ENCODE data around the gene NUDT5. TPM values are rescaled to one million over a fixed set of nuclear protein-coding genes. Genes with fewer than 3 reads are reported as not detected.

NUDT5 gene
- total RNA-seq, 1 donor from 2014 or later, result 88.2 TPM

GRCh38 chr10:12154516-12154915, 41.2 kb downstream of the NUDT5 start:
- DNase-seq (ENCODE audit: low read depth, low spot score), result no peak
- H3K36me3 Mint-ChIP-seq (ENCODE audit: low read depth), result peaks cover 17% of the 10 kb centered on the region
- H3K27ac Mint-ChIP-seq (ENCODE audit: unreplicated experiment), result peak overlapping the region; percentile 81
- no peaks in the 10 kb centered on the region for H3K27me3 Mint-ChIP-seq (ENCODE audit: low read depth)
- no peak overlapping the region for H3K4me3 Mint-ChIP-seq
- H3K9me3 Mint-ChIP-seq, result no peaks in the 10 kb centered on the region
- no peaks in the 10 kb centered on the region for H3K4me1 Mint-ChIP-seq
- no peak for TF ChIP-seq CTCF (conservative IDR thresholded peaks at IDR 0.05)

DNA sequence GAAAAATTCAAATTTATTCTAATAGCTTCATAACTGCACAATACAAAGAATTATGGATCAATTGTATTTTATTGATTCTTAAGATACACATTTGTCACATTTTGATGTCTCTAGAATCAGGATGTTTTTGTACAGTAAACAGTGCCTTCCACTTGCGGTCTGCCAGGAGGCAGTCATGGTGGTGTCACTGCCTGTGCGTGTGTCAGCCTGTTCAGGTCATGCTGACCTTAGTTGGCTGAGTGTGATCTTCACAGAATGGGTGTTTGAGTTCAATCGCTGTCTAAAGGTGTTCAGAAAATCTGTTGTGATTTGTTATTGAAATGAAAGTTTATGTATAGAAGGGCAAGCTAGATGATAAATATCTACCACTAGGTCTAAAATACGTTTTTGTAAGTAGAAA, 45.5 kb downstream of the NUDT5 start:
- no peak for TF ChIP-seq CTCF (conservative IDR thresholded peaks at IDR 0.05)
- Mint-ChIP-seq H3K4me3 (no peak overlapping the region), H3K27me3 (ENCODE audit: low read depth) (no peaks in the 10 kb centered on the region), H3K36me3 (ENCODE audit: low read depth) (peaks cover 11% of the 10 kb centered on the region), H3K4me1 (no peaks in the 10 kb centered on the region), H3K9me3 (no peaks in the 10 kb centered on the region), H3K27ac (ENCODE audit: unreplicated experiment) (no peak overlapping the region)
- no peak for DNase-seq (ENCODE audit: low read depth, low spot score)

- DNase-seq (ENCODE audit: low read depth, low spot score), result no peak
- Mint-ChIP-seq H3K27ac (ENCODE audit: unreplicated experiment) (no peak overlapping the region), H3K27me3 (ENCODE audit: low read depth) (no peaks in the 10 kb centered on the region)
Measured at GRCh38 chr10:12144538-12144937, 51.2 kb downstream of the NUDT5 start.

DNA sequence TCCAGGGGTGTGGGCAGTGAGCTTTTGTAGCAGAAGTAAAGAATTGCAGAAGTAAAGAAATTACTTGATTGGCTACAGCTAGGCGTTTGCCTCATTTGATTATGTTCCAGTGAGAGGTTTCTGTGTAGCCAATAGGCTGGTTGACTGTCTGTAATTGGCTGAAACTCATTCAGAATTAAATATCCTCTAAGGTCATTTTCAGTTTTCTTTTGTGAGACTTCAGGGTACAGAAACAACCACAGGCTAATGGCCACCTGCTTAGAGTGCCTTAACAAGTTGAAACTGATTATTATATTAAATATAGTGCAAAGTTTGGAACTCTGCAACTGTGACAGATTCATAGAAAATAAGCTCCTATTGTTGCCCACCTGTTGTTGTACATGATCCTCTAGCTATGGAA, 55.7 kb downstream of the NUDT5 start:
- no peak for DNase-seq (ENCODE audit: low read depth, low spot score)
- no peaks in the 10 kb centered on the region for H3K4me1 Mint-ChIP-seq
- H3K27me3 Mint-ChIP-seq (ENCODE audit: low read depth), result no peaks in the 10 kb centered on the region
- no peak overlapping the region for H3K4me3 Mint-ChIP-seq
- H3K36me3 Mint-ChIP-seq (ENCODE audit: low read depth), result peaks cover 15% of the 10 kb centered on the region
- no peaks in the 10 kb centered on the region for H3K9me3 Mint-ChIP-seq
- no peak for TF ChIP-seq CTCF (conservative IDR thresholded peaks at IDR 0.05)
- no peak overlapping the region for H3K27ac Mint-ChIP-seq (ENCODE audit: unreplicated experiment)

More at GRCh38 chr10:12144538-12144937, 51.2 kb downstream of the NUDT5 start:
- no peak overlapping the region for H3K4me3 Mint-ChIP-seq
- no peaks in the 10 kb centered on the region for H3K4me1 Mint-ChIP-seq
- no peak for TF ChIP-seq CTCF (conservative IDR thresholded peaks at IDR 0.05)
- H3K9me3 Mint-ChIP-seq, result no peaks in the 10 kb centered on the region
- peaks cover 10% of the 10 kb centered on the region for H3K36me3 Mint-ChIP-seq (ENCODE audit: low read depth)

- DNase-seq (ENCODE audit: low read depth, low spot score), result no peak
- no peaks in the 10 kb centered on the region for H3K9me3 Mint-ChIP-seq
- no peak overlapping the region for H3K4me3 Mint-ChIP-seq
- no peak overlapping the region for H3K27ac Mint-ChIP-seq (ENCODE audit: unreplicated experiment)
- H3K4me1 Mint-ChIP-seq, result peaks cover 4% of the 10 kb centered on the region
- no peaks in the 10 kb centered on the region for H3K27me3 Mint-ChIP-seq (ENCODE audit: low read depth)
- peaks cover 10% of the 10 kb centered on the region for H3K36me3 Mint-ChIP-seq (ENCODE audit: low read depth)
- no peak for TF ChIP-seq CTCF (conservative IDR thresholded peaks at IDR 0.05)
Measured at GRCh38 chr10:12135631-12136030, 60.1 kb downstream of the NUDT5 start.

Measured in neural crest cell (in vitro differentiated cells).